Keratinocyte (primary cell): ENCODE data around the gene RIMS4. TPM values are rescaled to one million over a fixed set of nuclear protein-coding genes. Genes with fewer than 3 reads are reported as not detected.

ENCODE experiments used
- DNase-seq: peaks from one replicate; pipeline ENCODE4 v3.0.0-alpha.2; 2011; ENCODE audit warnings: low read depth, missing footprints, low spot score
- FAIRE-seq: peaks from 2 replicates; lab custom pipeline; 2011; peaks lifted over from hg19 to GRCh38; lab: Jason Lieb, UNC
- H2AFZ ChIP-seq: 2 replicates; pipeline ENCODE4 v1.6.0; 2012; ENCODE audit warnings: low read length, control low read depth, inconsistent platforms; ENCODE audit not compliant: control insufficient read depth
- H3K27ac ChIP-seq: 2 replicates; pipeline ENCODE4 v1.5.1; 2011; ENCODE audit warnings: low read length; ENCODE audit not compliant: control insufficient read depth, insufficient read depth
- H3K27me3 ChIP-seq: 3 replicates; pipeline ENCODE4 v1.6.0; 2011; ENCODE audit warnings: low read length; ENCODE audit not compliant: control insufficient read depth, insufficient read depth; ENCODE audit errors: extremely low read depth
- H3K36me3 ChIP-seq, 2 experiments: 2 replicates in 1 of 2; 3 replicates in 1 of 2; pipeline ENCODE4 v1.5.1; 2011; ENCODE audit warnings: low read length in 2 of 2, mild to moderate bottlenecking in 1 of 2; ENCODE audit not compliant: control insufficient read depth in 2 of 2, insufficient read depth in 2 of 2; ENCODE audit errors: extremely low read depth in 1 of 2
- H3K4me1 ChIP-seq: 3 replicates; pipeline ENCODE4 v1.5.1; 2011; ENCODE audit warnings: low read length; ENCODE audit not compliant: control insufficient read depth, insufficient read depth; ENCODE audit errors: extremely low read depth
- H3K4me2 ChIP-seq: 3 replicates; pipeline ENCODE4 v1.6.0; 2011; ENCODE audit warnings: low read depth, low read length; ENCODE audit not compliant: control insufficient read depth, insufficient read depth; ENCODE audit errors: extremely low read depth
- H3K4me3 ChIP-seq, 3 experiments: fragments of 200-600 bp in 1 of 3; sonication (generic) in 1 of 3; 2 replicates in 2 of 3; 3 replicates in 1 of 3; pipeline ENCODE4 v1.5.1; 2011 to 2016; ENCODE audit warnings: low read length in 3 of 3, mild to moderate bottlenecking in 3 of 3, control low read depth in 2 of 3, inconsistent platforms in 1 of 3, low read depth in 1 of 3, mixed read lengths in 1 of 3, mixed run types in 1 of 3, moderate library complexity in 1 of 3; ENCODE audit not compliant: control insufficient read depth in 2 of 3, insufficient read depth in 2 of 3; ENCODE audit errors: extremely low read depth in 1 of 3
- H3K79me2 ChIP-seq: 2 replicates; pipeline ENCODE4 v1.6.0; 2012; ENCODE audit warnings: low read length; ENCODE audit not compliant: control insufficient read depth, insufficient read depth
- H3K9ac ChIP-seq: 3 replicates; pipeline ENCODE4 v1.6.0; 2011; ENCODE audit warnings: low read length; ENCODE audit not compliant: control insufficient read depth, insufficient read depth; ENCODE audit errors: extremely low read depth
- H3K9me1 ChIP-seq: 3 replicates; pipeline ENCODE4 v1.6.0; 2011; ENCODE audit warnings: low read length; ENCODE audit not compliant: control insufficient read depth, insufficient read depth; ENCODE audit errors: extremely low read depth
- H3K9me3 ChIP-seq: 2 replicates; pipeline ENCODE4 v1.5.1; 2012; ENCODE audit warnings: low read depth, low read length; ENCODE audit not compliant: control insufficient read depth
- H4K20me1 ChIP-seq: 3 replicates; pipeline ENCODE4 v1.6.0; 2011; ENCODE audit warnings: low read length; ENCODE audit not compliant: control insufficient read depth, insufficient read depth; ENCODE audit errors: extremely low read depth
- CTCF ChIP-seq, 3 experiments: IDR thresholded peaks in 1 of 3; conservative IDR thresholded peaks in 1 of 3; optimal IDR thresholded peaks in 1 of 3; 2 replicates in 2 of 3; 3 replicates in 1 of 3; pipeline versions ENCODE3 to v1.5.1; 2011; ENCODE audit warnings: low read length in 3 of 3, mild to moderate bottlenecking in 3 of 3, moderate library complexity in 2 of 3, control low read depth in 1 of 3, inconsistent platforms in 1 of 3; ENCODE audit not compliant: insufficient read depth in 2 of 3; ENCODE audit errors: extremely low read depth in 1 of 3
- EZH2 ChIP-seq: IDR thresholded peaks from one replicate; pipeline ENCODE4 v1.6.1; 2012; ENCODE audit warnings: inconsistent platforms, mild to moderate bottlenecking, low read length, moderate library complexity
- dilution Hi-C: fragments of 300-500 bp; cut with MboI; formaldehyde crosslinking; loops from one replicate; pipeline ENCODE4 v1.7.0; 2020; ENCODE audit warnings: low sequenced_read_pairs; ENCODE audit not compliant: extremely low pct_ligation_motif_present
- polyA plus RNA-seq, 5 experiments: library from polyadenylated mRNA; depleted of rRNA in 3 of 5; stranded (reverse) in 3 of 5; stranded (forward) in 1 of 5; unstranded in 1 of 5; fragments of >200 nt; gene quantifications; 1 replicate in 1 of 5; 2 replicates in 3 of 5; 3 replicates in 1 of 5; pipeline versions ENCODE4 v1.2.1 to v1.2.3, GENCODE V29; 2011 to 2012; ENCODE audit warnings: missing spikeins in 2 of 5, low read depth in 1 of 5, low replicate concordance in 1 of 5

RIMS4 gene
- polyA plus RNA-seq, 1 donor (not counting 4 experiments of a cell fraction or from before 2014, with no cell fraction given) = not detected

DNA sequence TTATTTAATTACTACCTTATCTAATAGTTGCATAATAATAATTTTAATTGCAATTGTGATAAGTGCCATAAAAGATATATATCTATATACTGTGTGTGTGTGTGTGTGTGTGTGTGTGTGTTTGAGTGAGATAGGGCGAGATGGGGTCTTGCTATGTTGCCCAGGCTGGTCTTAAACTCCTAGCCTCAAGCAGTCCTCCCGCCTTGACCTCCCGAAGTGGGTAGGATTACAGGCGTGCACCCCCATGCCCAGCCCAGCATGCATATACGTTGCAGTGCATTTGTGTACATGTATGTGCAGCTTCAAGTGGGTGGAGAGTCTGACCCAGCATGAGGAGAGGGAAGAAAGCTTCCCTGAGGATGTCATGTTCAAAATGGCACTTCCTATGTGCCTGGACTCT is 4.6 kb upstream of the RIMS4 start:
- Histone ChIP-seq H2AFZ (no peak overlapping the region), H3K36me3 (no peaks in the 10 kb centered on the region), H3K9ac (no peak overlapping the region), H3K4me2 (no peak overlapping the region), H3K27me3 (peaks cover 24% of the 10 kb centered on the region), H4K20me1 (no peaks in the 10 kb centered on the region), H3K27ac (no peak overlapping the region), H3K9me1 (no peaks in the 10 kb centered on the region), H3K9me3 (peaks cover 5% of the 10 kb centered on the region), H3K4me3 (no peak overlapping the region), H3K4me1 (no peaks in the 10 kb centered on the region), H3K79me2 (no peaks in the 10 kb centered on the region)
- DNase-seq (no peak), FAIRE-seq (no peak)
- dilution Hi-C loops = no loop called here
- TF ChIP-seq EZH2 (no peak), CTCF (optimal IDR thresholded peaks at IDR 0.05 in 1 of 3, IDR thresholded peaks at IDR 0.05 in 1 of 3, conservative IDR thresholded peaks at IDR 0.05 in 1 of 3; ENCODE audit: extremely low read depth in 1 of 3, insufficient read depth in 2 of 3, low read length in 3 of 3) (no peak)

DNA sequence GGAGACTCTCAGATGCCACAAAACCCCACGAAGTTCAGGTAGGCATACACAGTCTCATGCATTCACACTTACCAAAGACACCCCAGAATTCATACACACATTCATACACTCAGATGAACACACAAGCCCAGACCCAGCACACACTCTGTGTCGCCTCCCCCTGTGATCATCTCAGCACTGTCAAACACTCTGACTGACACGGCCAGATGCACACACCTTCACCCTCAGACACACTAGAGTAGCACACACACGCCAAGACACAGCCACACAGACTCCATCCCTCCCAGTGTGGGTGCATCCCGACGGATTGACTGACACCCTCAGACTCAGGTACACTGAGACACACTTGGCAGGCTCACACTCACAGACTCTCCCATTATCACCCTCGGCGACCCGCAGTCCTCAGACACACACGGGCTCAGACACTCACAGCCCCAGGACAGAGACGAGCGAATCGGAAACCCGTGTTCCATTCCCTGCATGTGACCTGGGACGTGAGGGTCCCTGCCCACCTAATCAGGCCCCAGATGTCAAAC is 872 bp upstream of the RIMS4 start:
- Histone ChIP-seq H3K4me3 (no peak overlapping the region), H3K9me3 (peaks cover 5% of the 10 kb centered on the region), H3K9me1 (no peaks in the 10 kb centered on the region), H3K27ac (no peak overlapping the region), H3K36me3 (no peaks in the 10 kb centered on the region), H3K4me1 (no peaks in the 10 kb centered on the region), H4K20me1 (no peaks in the 10 kb centered on the region), H3K4me2 (no peak overlapping the region), H3K27me3 (peaks cover 55% of the 10 kb centered on the region), H2AFZ (no peak overlapping the region), H3K9ac (no peak overlapping the region), H3K79me2 (no peaks in the 10 kb centered on the region)
- FAIRE-seq (no peak), DNase-seq (no peak)
- dilution Hi-C loops = no loop called here
- no peak for TF ChIP-seq CTCF (optimal IDR thresholded peaks at IDR 0.05 in 1 of 3, IDR thresholded peaks at IDR 0.05 in 1 of 3, conservative IDR thresholded peaks at IDR 0.05 in 1 of 3; ENCODE audit: extremely low read depth in 1 of 3, insufficient read depth in 2 of 3, low read length in 3 of 3)
- peak; percentile 80 for TF ChIP-seq EZH2
